HG02610 (cell line): ENCODE results near the gene MBL2.
A peak's percentile ranks its signal among the peaks of the same experiment; 100 is the strongest.

Source experiments
- ATAC-seq: cut with Tn5 transposase; IDR thresholded peaks from one replicate; pipeline ENCODE4 v1.9.1; 2021; ENCODE audit warnings: mild to moderate bottlenecking, moderate library complexity; ENCODE audit not compliant: unreplicated experiment

MBL2 gene

DNA sequence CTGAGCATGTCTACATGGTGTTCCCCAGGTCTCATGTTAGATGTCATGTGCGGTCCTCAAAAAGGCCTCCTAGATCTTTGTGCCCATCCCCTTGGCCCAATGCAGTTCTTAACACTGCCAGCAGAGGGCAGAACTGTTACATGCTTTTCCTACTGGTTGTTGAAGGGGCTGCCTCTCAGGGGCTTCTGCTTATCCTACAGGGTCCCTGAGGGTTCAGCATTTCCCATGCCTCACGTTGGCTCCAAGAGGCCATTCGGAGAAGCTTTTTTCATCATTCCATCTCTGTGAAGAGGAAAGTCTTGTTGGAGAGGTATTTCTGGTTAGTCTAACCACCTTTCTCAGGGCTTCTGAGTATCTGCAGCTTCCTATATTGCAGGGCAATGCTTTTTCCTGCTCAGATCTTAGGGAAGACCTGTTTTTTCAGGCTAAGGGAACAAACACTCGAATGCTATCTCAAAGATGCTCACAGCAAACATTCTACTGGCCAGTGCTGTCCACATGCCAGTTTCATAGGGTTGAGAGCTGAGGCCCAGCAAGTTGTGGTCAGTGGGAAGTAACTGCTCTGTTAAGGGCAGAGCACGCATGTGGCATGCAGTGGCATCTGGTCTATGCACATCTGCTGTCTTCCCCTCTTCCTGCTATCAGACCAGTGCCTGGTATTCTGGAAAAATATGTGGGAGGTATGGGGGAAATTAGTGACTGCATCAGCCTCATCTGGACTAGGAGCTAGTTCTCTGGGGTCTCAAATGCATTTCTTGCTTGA is 31.5 kb downstream of the MBL2 start:
- ATAC-seq: peak; percentile 53

- no peak for ATAC-seq
Observed at GRCh38 chr10:52740155-52740549, 32.4 kb downstream of the MBL2 start.

- ATAC-seq: no peak
Observed at GRCh38 chr10:52739380-52740154, 33.0 kb downstream of the MBL2 start.

GRCh38 chr10:52738951-52739350 is 33.6 kb downstream of the MBL2 start:
- no peak for ATAC-seq

GRCh38 chr10:52729271-52730104 is 43.1 kb downstream of the MBL2 start:
- ATAC-seq: no peak

DNA sequence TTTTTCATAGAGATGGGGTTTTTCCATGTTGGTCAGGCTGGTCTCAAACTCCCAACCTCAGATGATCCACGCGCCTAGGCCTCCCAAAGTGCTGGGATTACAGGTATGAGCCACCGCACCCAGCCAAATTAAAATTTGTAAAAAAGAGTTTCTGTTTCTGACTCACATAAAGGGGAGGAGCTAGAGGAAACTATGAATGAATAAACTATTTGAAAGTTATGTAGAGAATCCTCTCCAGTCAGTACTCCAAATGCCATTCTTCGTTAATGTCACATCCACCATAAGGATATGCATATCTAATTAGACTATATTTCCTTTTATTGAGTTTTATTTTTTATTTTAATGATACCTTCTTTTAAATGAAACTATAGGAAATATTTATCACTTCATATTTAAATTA is 52.6 kb downstream of the MBL2 start:
- no peak for ATAC-seq
